Neural cell (in vitro differentiated cells): Measurements from ENCODE around the gene IFNL4. TPM values are rescaled to one million over a fixed set of nuclear protein-coding genes. Genes with fewer than 3 reads are reported as not detected.

Experiments
- polyA plus RNA-seq: library from polyadenylated mRNA; depleted of rRNA; stranded (reverse); fragments of >200 nt; gene quantifications from 2 replicates; pipeline ENCODE4 v1.2.3, GENCODE V29; 2014

Gene IFNL4
- polyA plus RNA-seq, 1 donor from 2014 or later = not detected

Other genes with a start within 250 kb of the IFNL4 start
- gene FBXO27, start 216.3 kb downstream of the IFNL4 start, polyA plus RNA-seq = 2.7 and 6.2 TPM in 2 replicates
- not detected in 2 replicates for gene ACP7, start 164.5 kb downstream of the IFNL4 start, polyA plus RNA-seq
- 5.4 and 7.2 TPM in 2 replicates for gene PAK4, start 123.1 kb downstream of the IFNL4 start, polyA plus RNA-seq
- not detected in 2 replicates for gene NCCRP1, start 51.9 kb downstream of the IFNL4 start, polyA plus RNA-seq
- not detected in 2 replicates for gene SYCN, start 44.6 kb downstream of the IFNL4 start, polyA plus RNA-seq
- not detected in 2 replicates for gene IFNL3, start 3.9 kb downstream of the IFNL4 start, polyA plus RNA-seq
- gene IFNL2, start 19.5 kb upstream of the IFNL4 start, polyA plus RNA-seq = not detected in 2 replicates
- not detected in 2 replicates for gene IFNL1, start 47.6 kb upstream of the IFNL4 start, polyA plus RNA-seq
- gene LRFN1, start 72.0 kb upstream of the IFNL4 start, polyA plus RNA-seq = 1.9 and 2.2 TPM in 2 replicates
- 0.35 TPM in 1 of 2 replicates, not detected in the other for gene GMFG, start 87.2 kb upstream of the IFNL4 start, polyA plus RNA-seq
- gene SAMD4B, start 93.6 kb upstream of the IFNL4 start, polyA plus RNA-seq = 17.9 and 19.3 TPM in 2 replicates
- 37.3 and 67.2 TPM in 2 replicates for gene PAF1, start 142.2 kb upstream of the IFNL4 start, polyA plus RNA-seq
- gene MED29, start 142.5 kb upstream of the IFNL4 start, polyA plus RNA-seq = 39.5 and 52.1 TPM in 2 replicates
- 0.34 TPM in 1 of 2 replicates, not detected in the other for gene ZFP36, start 158.0 kb upstream of the IFNL4 start, polyA plus RNA-seq
- gene PLEKHG2, start 163.8 kb upstream of the IFNL4 start, polyA plus RNA-seq = 14.3 and 23.2 TPM in 2 replicates
- gene RPS16, start 187.1 kb upstream of the IFNL4 start, polyA plus RNA-seq = 22.6 and 31.0 TPM in 2 replicates
- 90.7 and 92.5 TPM in 2 replicates for gene SUPT5H, start 196.7 kb upstream of the IFNL4 start, polyA plus RNA-seq
- gene TIMM50, start 232.0 kb upstream of the IFNL4 start, polyA plus RNA-seq = 64.1 and 66.2 TPM in 2 replicates